Stimulated activated CD4-positive, alpha-beta T cell treated with anti-CD3 and anti-CD28 coated beads, Interleukin-15, amount 100 ng/mL, for 1 hour (primary cell): ENCODE results near the gene FGD3.
A peak's percentile ranks its signal among the peaks of the same experiment; 100 is the strongest.

Source experiments
- DNase-seq, 2 donors: peaks; one replicate each; pipeline ENCODE4 v3.0.0-alpha.2; 2020; ENCODE audit warnings: low read depth in 1 of 2, low spot score in 1 of 2

Gene FGD3

DNA sequence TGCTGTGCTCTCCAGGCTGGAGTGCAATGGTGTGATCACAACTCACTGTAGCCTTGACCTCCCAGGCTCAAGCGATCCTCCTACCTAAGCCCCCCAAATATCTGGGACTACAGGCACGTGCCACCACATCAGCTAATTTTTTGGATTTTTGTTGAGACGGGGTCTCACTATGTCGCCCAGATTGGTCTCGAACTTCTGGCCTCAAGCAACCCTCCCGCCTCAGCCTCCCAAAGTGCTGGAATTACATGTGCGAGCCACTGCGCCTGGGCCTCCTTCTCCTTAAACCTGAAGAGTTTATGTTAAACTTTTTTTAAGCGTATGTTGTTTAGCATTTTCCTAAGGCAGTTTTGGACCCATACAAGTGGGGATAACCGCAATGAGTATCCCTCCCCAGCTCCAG lies 80.4 kb downstream of the FGD3 start:
- no peak for DNase-seq

DNA sequence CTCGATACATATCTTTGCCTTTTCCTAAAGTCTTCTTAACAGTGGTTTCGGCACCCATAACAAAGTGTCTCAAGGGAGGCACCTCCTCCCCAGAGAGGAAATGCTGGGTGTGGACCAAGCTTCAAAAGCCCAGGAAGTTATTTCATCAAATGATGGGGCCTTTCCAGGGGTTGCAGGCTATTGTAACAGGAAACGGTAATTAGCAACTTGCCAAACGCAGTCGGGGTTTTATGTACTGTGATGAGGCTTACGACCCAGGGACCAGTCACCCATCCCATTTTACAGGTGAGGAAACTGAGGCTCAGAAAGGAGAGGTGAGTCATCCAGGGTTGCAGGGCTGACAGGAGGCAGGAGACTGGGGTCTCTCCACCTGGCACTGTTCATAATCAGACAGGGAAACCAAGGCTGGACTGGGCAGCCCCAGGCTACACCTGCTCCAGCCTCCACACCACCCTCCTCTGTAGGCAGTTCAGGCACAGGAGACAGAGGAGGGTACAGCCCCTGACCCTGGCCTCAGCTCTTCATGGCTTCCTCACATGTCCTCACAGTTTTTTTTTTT lies 81.2 kb downstream of the FGD3 start:
- DNase-seq: peak in 1 of 2 donors; percentile 57

DNA sequence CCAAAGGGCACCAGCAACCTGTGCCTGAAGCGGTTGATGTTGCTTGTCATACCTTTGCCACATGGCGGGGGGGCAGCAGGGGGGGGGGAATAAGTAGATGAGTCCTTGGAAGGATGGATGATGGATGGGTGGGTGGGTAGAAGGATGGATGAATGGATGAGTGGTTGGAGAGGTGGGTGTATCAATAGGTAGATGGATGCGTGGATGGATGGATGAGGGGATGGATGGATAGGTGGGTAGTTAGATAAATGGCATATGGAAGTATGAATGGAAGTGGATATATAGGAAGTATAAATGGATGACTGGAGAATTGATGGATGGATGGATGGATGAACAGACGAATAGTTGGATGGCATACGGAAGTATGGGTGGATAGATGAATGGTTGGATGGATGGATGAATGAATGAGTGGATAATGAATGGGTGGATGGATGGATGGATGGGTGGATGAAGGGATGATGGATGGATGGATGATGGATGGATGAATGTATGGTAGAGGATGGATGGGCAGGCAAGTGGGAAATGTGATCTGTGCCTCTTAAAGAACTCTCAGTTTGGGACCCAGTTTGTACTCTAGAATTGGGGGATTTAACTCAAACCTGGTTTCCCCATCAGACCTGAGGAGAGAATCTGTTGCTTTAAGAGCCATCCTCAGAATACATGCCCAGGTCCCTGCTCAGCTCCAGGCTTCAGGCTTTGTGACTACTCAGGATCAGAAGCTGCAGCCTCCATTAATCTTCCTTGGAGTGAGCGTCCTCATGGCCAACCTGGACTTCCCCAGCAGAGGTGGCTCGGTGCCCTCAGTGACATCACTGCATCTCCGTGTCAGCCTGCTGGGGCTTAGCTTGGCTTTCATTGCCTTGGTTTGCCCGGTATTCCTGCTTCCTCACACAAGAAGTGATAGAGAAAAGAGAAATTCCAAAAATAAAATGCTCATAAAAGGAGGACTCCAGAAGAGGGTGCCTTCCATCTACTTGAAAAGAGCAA lies 83.6 kb downstream of the FGD3 start:
- no peak for DNase-seq

DNA sequence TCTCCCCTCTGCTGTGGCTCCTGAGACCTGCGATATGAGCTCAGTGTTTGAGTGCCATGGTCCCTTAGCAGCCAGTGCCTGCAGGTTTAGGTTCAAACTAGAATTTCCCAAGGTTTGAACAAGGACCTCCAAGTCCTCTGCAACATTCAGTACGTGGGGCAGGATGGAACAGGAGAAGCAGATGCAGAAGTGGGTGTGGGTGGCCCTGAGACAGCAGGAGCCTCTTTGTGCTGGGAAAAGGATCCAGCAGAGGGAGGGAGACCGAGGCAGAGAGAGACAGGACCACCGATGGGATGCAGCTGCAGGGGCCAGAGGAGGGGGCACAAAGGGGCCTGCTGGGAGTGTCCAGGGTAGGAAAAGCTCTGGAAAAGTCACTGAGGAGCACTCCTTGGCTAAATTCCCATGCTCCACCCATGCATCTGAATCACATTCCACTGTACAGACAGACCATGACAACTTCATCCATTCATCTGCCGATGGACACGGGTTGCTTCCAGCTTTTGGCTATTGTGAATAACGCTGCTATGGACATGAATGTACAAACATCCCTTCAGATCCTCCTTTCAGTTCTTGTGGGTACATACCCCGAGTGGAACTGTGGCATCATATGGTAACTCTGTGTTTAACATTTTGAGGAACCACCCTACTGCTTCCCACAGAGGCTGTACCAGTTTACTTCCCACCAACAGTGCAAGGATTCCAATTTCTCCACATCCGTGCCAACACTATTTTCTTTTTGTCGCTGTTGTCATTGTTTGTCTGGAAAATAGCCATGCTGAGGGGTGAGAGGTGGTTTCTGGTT lies 84.5 kb downstream of the FGD3 start:
- DNase-seq: no peak

DNA sequence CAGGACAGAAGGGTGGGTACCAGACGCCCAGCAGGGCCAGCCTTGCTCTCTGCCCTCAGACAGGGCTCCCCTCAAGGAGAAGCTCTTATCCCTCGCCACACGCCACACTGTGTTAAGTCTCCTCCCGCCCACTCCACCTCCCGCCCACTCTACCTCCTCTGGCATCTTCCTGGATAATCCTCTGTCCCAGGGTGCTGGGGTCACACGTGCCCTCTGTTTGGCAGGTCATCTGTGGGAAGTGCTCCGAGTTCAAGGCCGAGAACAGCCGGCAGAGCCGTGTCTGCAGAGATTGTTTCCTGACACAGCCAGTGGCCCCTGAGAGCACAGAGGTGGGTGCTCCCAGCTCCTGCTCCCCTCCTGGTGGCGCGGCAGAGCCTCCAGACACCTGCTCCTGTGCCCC lies 85.2 kb downstream of the FGD3 start:
- no peak for DNase-seq

DNA sequence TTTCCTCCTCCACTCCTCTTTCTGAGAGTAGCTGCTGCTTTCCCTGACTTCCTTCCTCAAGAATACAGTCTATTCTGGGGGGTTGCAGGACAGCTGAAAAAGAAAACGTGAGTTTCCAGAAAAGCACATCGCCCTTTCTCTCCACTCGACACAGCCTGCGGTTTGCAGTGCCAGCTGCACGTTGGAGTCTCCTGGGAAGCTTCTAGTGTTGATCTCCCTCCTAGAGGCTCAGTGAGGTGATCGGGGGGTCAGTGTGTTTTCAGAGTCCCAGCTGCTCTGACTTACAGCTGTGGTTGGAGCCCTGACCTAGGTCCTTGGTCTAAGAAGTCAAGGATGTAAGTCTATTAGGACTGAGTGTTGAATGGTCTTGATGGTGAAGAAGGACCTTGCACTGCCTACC lies 86.2 kb downstream of the FGD3 start:
- no peak for DNase-seq

DNA sequence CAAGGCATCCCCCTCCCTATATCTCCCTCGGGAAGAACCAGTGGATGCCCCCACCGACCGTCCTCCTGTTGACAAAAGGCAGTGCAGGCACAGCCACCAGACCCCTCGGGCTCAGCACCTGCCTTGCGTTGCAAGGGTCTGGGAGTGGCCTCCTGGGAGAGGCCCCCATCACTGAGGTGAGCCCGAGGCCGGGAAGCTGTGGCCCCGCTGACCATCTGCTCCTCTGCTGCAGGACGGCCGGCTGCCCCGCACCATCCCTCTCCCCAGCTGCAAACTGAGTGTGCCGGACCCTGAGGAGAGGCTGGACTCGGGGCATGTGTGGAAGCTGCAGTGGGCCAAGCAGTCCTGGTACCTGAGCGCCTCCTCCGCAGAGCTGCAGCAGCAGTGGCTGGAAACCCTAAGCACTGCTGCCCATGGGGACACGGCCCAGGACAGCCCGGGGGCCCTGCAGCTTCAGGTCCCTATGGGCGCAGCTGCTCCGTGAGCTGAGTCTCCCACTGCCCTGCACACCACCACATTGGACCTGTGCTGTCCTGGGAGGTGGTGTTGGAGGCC lies 87.9 kb downstream of the FGD3 start:
- no peak for DNase-seq

DNA sequence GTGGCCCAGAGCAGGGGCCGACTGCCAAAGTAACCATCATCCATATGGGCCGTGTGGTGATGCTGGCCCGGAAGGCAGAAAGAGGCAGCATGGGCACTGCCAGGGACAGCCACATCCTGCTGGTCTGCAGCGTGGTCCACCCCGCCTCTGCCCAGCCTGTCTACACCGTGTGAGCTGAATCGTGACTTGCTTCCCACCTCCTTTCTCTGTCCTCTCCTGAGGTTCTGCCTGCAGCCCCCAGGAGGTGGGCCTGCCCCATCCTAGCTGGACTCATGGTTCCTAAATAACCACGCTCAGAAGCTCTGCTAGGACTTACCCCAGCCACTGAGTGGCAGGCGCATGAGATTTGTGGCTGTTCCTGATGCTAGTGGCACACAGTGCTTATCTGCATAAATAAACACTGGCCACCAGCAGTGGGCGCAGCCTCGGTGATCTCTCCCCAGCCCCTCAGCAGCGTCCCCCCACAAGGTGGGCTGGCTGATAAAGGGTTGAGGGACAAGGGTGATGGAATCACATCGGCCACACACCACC lies 88.6 kb downstream of the FGD3 start:
- no peak for DNase-seq

DNA sequence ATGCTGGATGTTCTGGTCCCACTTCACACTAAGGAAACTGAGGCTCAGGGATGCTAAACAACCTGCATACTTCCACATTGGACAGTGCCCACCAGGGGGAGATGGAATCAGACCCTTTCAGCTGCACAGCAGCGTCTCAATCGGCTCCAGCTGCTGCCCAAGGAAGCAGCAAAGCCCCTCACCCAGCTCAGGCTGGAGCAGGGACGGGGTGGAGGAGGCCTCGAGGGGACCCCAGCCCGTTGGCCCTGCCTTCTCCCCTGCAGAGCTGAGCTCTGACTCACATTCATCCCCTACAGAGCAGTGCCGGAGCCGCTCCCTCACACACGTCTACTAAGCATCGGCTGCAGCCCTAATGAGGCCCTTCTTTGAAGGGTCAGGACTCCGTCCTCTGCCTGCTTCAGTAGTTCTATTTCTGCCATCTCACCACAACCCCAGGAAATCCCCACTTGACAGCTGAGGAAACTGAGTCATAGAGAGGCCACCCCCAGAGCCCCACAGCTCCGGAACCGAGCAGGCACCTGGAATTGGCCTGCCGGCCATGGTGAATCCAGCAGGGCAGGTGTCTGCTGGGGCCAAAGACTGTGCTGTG lies 89.7 kb downstream of the FGD3 start:
- DNase-seq: no peak

DNA sequence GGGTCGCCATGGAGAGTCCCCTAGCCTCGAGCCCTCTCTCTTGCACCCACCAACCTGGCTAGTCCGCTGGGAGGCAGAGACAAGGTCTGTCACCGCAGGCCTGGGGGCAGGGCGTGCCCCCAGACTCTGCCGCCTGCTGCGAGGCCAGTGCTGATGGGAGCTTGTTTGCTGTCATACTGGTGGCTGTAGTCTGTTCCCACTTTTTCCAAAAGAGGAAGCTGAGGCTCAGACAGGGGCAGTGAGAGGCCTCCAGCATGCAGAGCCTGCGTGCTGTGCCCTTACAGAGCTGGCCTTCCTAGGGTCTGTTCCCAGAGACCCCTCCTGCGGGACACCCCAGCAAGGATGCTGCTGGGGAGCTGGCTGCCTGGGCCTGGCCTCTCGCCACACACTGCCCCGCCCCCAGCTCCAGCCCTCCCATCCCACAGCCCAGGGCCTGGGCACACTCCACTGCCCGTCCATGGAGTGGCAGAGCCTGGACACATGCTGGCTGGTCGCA lies 90.2 kb downstream of the FGD3 start:
- no peak for DNase-seq

DNA sequence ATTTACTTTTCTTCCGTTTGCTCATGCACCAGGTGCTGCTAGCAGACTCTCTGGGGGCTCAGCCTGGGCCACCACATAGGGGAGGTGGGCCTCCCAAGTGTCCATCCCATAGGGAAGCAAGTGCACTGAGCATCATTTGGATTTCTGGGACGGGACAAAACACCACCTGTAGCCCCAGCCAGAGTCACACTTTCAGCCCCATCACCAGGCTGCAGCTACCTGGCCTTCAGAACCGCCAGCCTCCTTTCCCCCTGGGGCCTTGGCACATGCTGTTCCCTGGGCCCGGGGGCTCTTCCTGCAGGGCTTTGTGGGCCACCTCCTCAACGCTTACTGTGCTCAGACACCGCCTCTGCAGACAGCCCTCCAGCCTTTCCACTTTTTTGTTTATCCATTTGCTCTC lies 91.6 kb downstream of the FGD3 start:
- no peak for DNase-seq

DNA sequence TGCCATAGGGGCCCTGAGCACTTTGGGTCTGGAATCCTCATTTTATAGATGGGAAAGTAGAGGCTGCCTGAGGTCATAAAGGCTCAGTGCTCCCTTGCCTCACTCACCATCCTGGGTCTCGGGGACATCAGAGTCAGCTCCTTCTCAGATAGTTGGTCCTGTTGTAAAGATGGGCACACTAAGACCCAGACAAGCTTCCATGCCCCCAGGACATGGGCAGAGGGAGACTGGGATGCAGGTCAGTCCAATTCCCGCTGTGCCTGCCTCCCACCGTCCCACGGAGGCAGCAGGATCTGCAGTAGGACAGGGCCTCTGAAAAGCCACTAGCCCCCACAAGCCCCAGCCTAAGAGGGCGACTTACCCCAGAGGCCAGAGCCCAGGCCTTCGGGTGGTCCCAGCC lies 92.1 kb downstream of the FGD3 start:
- no peak for DNase-seq

DNA sequence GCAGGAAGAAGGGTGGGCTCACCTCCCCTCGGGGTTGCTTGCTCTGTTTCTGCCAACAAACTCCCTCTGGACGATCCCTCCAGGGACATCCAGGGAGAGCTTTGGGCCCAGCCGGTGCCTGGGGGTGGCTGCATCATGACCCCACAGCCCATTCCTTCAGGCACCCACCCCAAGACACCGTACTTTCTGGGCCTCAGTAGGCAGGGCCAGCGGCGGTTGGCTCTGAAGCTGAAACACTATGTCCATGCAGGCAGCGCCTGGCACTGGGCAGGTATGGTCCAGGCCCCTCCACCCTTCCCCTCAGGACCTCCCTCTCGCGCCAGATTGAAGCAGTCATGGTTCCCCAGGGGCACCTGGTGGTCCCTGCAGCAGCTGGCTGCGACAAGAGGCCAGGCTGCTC lies 92.7 kb downstream of the FGD3 start:
- no peak for DNase-seq

DNA sequence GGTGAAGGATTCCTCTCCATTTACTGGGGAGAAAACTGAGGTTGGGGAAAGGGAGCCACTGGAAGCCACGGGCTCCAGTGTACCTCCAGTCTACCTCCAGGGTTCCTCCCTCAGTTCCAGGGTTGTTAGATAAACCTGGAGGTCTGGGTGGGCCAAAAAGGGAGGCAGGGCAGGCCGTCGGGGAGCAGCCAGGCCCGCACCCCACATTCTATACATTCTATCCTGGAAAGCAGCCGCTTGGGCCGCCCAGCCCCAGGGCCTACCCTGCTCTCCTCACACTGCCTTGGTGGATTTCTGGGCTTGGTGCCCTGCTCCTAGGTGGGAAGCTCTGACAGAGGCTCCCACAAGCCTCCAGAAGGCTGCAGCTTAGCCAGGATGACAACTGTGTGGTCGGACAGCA lies 93.1 kb downstream of the FGD3 start:
- DNase-seq: no peak

DNA sequence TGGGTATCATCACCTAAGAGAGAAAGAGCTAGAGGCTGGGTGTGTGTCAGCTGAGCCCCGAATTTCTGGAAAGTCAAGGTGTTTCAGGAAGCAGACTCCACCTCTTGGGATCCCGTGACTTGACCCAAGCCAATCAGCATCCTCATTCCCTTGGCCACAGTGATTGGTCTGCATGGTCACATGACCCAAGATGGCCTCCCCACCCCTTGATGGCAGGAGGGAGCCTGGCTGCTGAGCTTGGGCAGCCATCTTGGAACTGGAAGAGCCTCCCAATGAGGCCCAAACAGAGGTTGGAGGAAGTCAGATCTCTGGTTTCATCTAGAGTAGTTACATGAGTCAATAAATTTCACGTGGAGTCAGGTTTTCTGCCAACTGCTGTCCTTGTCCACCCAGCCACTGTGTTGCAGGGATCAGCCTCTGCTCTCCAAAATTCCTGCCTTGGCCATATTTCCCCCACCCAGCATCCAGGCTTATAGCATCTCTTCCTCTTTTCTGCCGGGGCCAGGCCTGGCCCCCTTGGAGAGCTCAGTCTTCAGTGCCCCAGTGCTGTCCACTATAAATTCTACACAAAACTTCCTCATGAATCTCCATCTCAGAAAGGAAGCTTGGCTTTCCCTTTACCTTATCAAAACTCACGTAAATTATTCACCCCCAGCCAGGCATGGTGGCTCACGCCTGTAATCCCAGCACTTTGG lies 93.9 kb downstream of the FGD3 start:
- DNase-seq: no peak

DNA sequence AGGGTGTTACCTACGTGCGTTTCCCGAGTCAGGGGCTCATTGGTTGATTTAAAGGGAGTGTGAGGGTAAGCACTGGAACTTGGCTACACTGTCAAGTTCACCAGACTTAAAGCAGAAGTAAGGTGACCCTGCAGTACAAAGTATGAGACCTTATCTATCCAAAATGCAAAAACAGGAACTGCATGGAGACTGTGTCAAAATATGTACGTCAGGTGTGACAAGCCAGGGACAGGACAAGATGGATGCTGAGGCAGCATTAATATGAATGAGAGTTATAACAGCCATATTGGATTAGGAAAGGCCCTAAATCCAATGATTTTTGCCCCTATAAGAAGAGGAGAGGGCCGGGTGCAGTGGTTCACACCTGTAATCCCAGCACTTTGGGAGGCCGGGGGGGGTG lies 95.8 kb downstream of the FGD3 start:
- no peak for DNase-seq

DNA sequence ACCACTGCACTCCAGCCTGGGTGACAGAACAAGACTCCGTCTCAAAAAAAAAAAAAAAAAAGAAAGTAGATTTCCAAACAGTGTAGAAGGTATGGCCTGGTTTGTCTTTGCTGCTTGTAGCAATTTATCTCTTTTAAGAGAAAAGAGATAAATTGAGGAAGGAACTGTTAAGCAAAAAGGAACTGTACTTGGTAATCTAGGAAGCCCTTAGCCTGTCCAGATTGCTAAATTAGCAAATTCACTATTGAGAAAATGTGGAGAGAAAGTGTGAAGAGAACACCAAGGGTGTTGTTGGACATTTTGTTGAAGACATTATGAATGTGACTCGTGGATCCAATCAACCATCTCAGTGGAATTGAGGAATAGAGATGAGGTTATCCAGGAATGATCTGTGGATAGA lies 98.2 kb downstream of the FGD3 start:
- no peak for DNase-seq

DNA sequence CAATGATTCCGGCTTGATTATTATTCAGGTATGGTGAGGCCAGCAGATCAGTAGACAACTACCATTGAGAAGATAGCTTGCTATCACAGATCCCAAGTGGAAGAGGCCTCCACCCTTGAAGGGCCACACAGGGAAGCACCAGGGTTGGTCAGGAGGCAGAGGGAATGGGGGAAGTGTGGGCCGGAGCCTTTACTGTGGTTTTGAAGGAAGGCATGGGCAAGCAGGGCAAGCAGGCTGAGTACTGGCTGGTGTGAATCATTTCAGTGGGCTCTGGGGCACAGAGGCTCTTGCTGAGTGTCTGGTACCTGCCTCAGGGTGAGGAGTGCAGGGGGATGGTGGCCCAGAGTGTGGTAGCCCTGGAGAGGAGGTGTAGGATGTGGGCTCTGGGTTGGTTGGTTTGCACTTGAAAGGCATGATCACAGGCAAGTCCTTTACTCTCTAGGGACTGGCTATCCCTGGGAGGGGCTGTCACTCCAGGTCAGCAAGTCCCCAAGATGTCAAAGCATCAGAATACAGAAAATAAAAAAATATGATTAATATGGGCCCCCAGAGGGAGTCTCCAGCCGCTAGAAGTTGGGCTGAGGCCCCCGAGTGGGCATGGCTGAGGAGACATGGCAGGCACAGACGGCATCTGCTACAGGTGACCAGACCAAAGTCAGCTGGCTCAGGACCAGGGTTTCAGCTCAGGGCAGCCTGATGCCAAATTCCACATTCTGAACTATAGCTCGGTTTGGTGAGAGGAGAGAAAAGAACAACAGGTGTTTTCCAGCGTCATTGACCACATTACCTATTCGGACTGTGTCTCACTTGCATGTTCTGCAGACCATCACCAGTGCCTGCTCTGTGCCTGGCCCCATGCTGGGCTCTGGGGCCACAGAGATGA lies 101.5 kb downstream of the FGD3 start:
- DNase-seq: no peak

DNA sequence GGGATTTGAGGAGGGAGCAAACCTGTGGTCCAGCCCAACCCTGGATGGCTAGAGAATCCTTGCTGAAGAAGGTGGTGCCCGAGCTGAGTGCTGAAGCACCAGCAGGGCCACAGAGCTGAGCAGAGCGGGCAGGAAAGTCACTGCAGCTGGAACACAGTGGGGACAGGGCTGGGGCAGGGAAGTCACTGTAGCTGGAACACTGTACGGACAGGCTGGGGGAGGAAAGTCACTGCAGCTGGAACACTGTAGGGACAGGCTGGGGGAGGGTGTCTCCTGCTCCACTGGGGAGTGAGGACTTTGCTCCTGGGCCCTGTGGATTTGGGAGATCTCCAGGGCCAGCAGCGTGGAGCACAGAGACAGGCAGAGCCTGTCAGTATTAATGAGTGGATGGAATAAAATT lies 102.2 kb downstream of the FGD3 start:
- no peak for DNase-seq
